WTC11 (cell line): ENCODE results near the gene TNIK.

Experiments
- CREB1 ChIP-seq: sonication (generic); formaldehyde crosslinking; IDR thresholded peaks from 2 replicates; pipeline ENCODE4 v1.8.0; 2023; ENCODE audit warnings: mild to moderate bottlenecking, missing genetic modification reagents
- ELF4 ChIP-seq: sonication (generic); formaldehyde crosslinking; IDR thresholded peaks from 2 replicates; pipeline ENCODE4 v1.8.1; 2022; ENCODE audit warnings: low read depth, mild to moderate bottlenecking, moderate library complexity, missing genetic modification reagents
- EMX1 ChIP-seq: fragments of 250-450 bp; sonication (Bioruptor Pico); IDR thresholded peaks from 2 replicates; pipeline ENCODE4 v1.8.0; 2021; ENCODE audit warnings: mild to moderate bottlenecking
- HMGXB4 ChIP-seq: sonication (generic); formaldehyde crosslinking; IDR thresholded peaks from 2 replicates; pipeline ENCODE4 v1.8.1; 2023; ENCODE audit warnings: mild to moderate bottlenecking, moderate library complexity, missing genetic modification reagents
- MAX ChIP-seq: sonication (generic); formaldehyde crosslinking; IDR thresholded peaks from 2 replicates; pipeline ENCODE4 v1.8.0; 2022; ENCODE audit warnings: mild to moderate bottlenecking, missing genetic modification reagents
- MXD4 ChIP-seq: fragments of 250-450 bp; sonication (Bioruptor Pico); IDR thresholded peaks from 2 replicates; pipeline ENCODE4 v1.8.0; 2021; ENCODE audit warnings: mild to moderate bottlenecking, moderate library complexity, borderline replicate concordance
- NFYB ChIP-seq: sonication (generic); formaldehyde crosslinking; conservative IDR thresholded peaks from 2 replicates; pipeline ENCODE4 v1.8.0; 2022; ENCODE audit warnings: low read depth, missing genetic modification reagents
- NR2C2 ChIP-seq: sonication (generic); formaldehyde crosslinking; IDR thresholded peaks from 2 replicates; pipeline ENCODE4 v1.8.0; 2022; ENCODE audit warnings: mild to moderate bottlenecking, missing genetic modification reagents
- SP1 ChIP-seq: sonication (generic); formaldehyde crosslinking; conservative IDR thresholded peaks from 2 replicates; pipeline ENCODE4 v1.8.1; 2022; ENCODE audit warnings: missing genetic modification reagents
- ZNF121 ChIP-seq: sonication (generic); formaldehyde crosslinking; IDR thresholded peaks from 2 replicates; pipeline ENCODE4 v1.8.0; 2023; ENCODE audit warnings: missing genetic modification reagents
- ZNF138 ChIP-seq: sonication (generic); formaldehyde crosslinking; conservative IDR thresholded peaks from 2 replicates; pipeline ENCODE4 v1.8.1; 2022; ENCODE audit warnings: mild to moderate bottlenecking, moderate library complexity, missing genetic modification reagents
- ZNF512 ChIP-seq: sonication (generic); formaldehyde crosslinking; IDR thresholded peaks from 2 replicates; pipeline ENCODE4 v1.8.1; 2022; ENCODE audit warnings: missing genetic modification reagents, borderline replicate concordance
- TF ChIP-seq, protein P1 (sequence below): fragments of 200-600 bp; IDR thresholded peaks from 2 replicates; pipeline ENCODE4 v1.8.0; 2022; ENCODE audit warnings: antibody characterized with exemption
- TF ChIP-seq, protein P2 (sequence below): sonication (generic); formaldehyde crosslinking; IDR thresholded peaks from 2 replicates; pipeline ENCODE4 v1.8.0; 2022; ENCODE audit warnings: missing genetic modification reagents

- TF ChIP-seq ZNF512 (no peak), ZNF121 (CRISPR knock-in tag) (no peak), ELF4 (CRISPR knock-in tag) (no peak), NR2C2 (no peak), MXD4 (CRISPR knock-in tag) (no peak), CREB1 (CRISPR knock-in tag) (no peak), MAX (CRISPR knock-in tag) (no peak), SP1 (CRISPR knock-in tag) (no peak), EMX1 (CRISPR knock-in tag) (no peak), ZNF138 (CRISPR knock-in tag) (no peak), HMGXB4 (no peak), NFYB (CRISPR knock-in tag) (no peak)
- TF ChIP-seq, protein P1, sequence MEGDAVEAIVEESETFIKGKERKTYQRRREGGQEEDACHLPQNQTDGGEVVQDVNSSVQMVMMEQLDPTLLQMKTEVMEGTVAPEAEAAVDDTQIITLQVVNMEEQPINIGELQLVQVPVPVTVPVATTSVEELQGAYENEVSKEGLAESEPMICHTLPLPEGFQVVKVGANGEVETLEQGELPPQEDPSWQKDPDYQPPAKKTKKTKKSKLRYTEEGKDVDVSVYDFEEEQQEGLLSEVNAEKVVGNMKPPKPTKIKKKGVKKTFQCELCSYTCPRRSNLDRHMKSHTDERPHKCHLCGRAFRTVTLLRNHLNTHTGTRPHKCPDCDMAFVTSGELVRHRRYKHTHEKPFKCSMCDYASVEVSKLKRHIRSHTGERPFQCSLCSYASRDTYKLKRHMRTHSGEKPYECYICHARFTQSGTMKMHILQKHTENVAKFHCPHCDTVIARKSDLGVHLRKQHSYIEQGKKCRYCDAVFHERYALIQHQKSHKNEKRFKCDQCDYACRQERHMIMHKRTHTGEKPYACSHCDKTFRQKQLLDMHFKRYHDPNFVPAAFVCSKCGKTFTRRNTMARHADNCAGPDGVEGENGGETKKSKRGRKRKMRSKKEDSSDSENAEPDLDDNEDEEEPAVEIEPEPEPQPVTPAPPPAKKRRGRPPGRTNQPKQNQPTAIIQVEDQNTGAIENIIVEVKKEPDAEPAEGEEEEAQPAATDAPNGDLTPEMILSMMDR: no peak
- TF ChIP-seq, protein P2, sequence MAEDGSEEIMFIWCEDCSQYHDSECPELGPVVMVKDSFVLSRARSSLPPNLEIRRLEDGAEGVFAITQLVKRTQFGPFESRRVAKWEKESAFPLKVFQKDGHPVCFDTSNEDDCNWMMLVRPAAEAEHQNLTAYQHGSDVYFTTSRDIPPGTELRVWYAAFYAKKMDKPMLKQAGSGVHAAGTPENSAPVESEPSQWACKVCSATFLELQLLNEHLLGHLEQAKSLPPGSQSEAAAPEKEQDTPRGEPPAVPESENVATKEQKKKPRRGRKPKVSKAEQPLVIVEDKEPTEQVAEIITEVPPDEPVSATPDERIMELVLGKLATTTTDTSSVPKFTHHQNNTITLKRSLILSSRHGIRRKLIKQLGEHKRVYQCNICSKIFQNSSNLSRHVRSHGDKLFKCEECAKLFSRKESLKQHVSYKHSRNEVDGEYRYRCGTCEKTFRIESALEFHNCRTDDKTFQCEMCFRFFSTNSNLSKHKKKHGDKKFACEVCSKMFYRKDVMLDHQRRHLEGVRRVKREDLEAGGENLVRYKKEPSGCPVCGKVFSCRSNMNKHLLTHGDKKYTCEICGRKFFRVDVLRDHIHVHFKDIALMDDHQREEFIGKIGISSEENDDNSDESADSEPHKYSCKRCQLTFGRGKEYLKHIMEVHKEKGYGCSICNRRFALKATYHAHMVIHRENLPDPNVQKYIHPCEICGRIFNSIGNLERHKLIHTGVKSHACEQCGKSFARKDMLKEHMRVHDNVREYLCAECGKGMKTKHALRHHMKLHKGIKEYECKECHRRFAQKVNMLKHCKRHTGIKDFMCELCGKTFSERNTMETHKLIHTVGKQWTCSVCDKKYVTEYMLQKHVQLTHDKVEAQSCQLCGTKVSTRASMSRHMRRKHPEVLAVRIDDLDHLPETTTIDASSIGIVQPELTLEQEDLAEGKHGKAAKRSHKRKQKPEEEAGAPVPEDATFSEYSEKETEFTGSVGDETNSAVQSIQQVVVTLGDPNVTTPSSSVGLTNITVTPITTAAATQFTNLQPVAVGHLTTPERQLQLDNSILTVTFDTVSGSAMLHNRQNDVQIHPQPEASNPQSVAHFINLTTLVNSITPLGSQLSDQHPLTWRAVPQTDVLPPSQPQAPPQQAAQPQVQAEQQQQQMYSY (CRISPR knock-in tag): no peak
Observed at GRCh38 chr3:171044384-171044783, 415.8 kb downstream of the TNIK start.
